HT-29 (cell line): Measurements from ENCODE around the gene EIF2S2. TPM values are rescaled to one million over a fixed set of nuclear protein-coding genes. Genes with fewer than 3 reads are reported as not detected.
A peak's percentile ranks its signal among the peaks of the same experiment; 100 is the strongest.
"Not testable (repeated sequence)": the region's sequence is repeated elsewhere in the genome, so short reads cannot be mapped to it uniquely, and the experiment has no call there.

Experiments
- DNase-seq: peaks from one replicate; pipeline ENCODE4 v3.0.0-alpha.2; 2015; ENCODE audit warnings: low spot score
- total RNA-seq: library from RNA; depleted of rRNA; stranded (reverse); fragments of >200 nt; shearing (Covaris generic); gene quantifications from 2 replicates; pipeline ENCODE4 v1.2.3, GENCODE V29; 2014; rRNA removed

EIF2S2 gene, protein sequence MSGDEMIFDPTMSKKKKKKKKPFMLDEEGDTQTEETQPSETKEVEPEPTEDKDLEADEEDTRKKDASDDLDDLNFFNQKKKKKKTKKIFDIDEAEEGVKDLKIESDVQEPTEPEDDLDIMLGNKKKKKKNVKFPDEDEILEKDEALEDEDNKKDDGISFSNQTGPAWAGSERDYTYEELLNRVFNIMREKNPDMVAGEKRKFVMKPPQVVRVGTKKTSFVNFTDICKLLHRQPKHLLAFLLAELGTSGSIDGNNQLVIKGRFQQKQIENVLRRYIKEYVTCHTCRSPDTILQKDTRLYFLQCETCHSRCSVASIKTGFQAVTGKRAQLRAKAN
- total RNA-seq = 64.7 and 74.5 TPM in 2 replicates

DNA sequence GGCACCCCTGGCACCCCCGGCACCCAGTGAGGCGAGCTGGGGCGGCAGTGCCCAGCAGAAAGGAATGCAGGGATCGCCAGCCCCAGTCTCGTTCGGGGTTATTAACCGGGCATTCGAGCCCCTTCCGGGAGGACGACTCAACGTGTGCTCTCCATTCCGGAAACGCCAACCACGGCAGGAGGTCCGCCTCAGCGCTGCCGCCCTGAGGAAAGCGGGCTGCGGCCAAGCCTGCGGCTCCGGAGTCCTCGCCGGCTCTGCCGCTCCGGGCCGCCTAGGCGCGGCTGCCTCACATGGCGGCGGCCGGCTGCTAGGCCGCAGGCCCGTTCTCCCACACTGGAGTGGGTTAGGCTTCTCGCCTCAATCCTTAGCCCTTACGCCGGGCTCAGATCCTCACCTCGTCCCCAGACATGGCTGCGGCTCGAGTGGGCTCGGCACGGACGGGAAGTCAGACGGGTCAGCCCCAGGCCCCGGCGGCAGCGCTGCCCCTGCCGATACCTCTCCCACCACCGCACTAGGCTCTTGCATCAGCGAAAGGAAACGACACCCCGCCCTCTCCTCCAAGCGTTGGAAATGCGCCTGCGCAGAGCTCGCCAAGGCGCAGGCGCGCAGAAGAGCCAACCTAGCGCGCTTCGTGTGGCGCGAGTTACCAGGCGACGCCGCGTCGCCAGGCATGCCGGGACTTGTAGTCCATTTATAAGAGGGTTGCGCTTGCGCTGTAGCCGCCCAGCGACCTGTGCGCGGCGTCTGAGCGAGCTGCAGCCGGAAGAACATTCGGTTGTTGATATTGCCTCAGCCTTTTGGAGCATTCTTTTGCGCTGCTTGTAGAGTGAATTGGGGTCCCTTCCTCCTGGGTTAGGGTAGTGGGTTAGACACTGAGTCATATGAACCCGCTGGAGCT, at the start of gene EIF2S2:
Gene EIF2S2, minus strand, starts transcription at position 542 of the 898 bp plus-strand sequence. Its CDS starts 133 bp downstream, at position 409.
- peak; percentile 100 for DNase-seq

DNA sequence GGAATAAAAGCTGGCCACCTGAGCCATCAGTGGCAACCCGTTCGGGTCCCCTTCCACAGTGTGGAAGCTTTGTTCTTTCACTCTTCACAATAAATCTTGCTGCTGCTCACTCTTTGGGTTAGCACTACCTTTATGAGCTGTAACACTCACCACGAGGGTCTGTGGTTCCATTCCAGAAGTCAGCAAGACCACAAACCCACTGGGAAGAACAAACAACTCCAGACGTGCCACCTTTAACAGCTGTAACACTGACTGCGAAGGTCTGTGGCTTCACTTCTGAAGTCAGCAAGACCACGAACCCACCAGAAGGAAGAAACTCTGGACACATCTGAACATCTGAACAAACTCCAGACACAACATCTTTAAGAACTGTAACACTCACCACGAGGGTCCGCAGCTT, 45.7 kb upstream of the EIF2S2 start:
- not testable (repeated sequence) for DNase-seq

DNA sequence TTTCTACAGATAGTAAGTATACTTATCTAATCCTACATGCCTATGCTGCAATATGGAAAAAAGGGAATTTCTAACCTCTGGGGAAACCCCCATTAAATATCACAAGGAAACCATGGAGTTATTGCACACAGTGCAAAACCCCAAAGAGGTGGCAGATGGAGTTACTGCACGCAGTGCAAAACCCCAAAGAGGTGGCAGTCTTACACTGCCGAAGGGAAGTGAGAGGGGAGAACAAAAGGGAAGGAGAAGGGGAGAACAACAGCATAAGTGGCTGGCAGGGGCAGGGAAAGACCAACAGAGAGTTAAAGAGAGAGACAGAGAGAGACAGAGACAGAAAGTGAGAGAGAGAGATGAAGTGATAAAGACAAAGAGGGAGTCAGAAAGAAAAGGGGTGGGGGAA, 43.8 kb upstream of the EIF2S2 start:
- DNase-seq = no peak

DNA sequence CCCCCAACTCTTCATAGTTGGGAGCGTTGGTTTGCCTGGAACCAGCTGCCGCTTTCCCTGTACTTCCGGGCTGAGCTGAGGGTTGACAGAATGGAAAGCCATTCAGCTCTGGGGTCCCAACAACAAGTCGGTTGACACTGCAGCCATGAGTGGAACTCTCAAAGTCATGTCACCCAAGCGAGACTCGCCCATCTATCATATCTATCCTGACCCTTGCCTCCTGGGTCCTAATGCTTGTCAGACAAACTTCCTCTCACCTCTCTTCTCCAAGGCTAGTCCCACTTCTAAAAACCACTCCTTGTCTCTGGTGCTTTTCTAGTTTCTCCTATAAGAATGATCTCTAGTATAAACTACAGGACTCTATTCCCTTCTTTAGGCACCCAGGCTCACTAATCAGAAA, 41.1 kb upstream of the EIF2S2 start:
- not testable (repeated sequence) for DNase-seq

DNA sequence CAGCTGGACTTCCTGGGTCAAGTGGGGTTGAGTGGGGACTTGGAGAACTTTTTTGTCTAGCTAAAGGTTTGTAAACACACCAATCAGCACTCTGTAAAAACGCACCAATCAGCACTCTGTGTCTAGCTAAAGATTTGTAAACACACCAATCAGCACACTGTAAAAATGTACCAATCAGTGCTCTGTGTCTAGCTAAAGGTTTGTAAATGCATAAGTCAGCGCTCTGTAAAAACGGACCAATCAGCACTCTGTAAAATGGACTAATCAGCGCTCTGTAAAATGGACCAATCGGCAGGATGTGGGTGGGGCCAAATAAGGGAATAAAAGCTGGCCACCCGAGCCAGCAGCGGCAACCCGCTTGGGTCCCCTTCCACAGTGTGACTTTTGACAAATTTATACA, 40.0 kb upstream of the EIF2S2 start:
- DNase-seq = not testable (repeated sequence)

DNA sequence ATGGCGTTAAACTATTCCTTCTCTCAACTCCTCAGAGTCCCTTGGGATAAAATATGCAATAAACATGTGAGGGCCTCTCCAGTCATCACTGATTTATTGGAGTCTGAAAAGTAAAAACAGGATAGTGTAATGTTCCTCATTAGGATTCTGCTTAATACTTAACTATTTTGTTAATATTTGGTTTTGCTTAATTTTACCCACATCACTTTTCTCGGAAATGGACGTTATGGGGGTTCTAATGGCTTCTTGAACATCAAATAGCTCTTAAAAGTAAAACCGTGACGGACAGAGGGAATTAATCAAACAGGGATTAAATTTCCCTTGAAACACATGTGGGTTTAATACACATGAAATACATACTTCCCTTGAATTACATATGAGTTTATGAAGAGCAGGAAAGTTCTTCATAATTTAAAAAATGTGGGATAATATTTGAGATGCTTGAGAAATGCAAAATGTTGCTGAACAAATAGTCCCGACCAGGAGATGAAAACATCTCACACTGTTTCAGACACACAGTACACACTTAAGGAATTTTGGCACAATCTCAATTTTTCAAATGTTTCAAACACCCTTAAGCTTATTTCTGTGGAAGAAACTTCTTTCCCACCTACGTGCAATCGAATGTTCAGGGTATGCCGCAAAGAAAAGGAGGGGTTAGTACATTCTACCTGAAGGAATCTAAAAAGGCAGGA, 38.4 kb upstream of the EIF2S2 start:
- no peak for DNase-seq

DNA sequence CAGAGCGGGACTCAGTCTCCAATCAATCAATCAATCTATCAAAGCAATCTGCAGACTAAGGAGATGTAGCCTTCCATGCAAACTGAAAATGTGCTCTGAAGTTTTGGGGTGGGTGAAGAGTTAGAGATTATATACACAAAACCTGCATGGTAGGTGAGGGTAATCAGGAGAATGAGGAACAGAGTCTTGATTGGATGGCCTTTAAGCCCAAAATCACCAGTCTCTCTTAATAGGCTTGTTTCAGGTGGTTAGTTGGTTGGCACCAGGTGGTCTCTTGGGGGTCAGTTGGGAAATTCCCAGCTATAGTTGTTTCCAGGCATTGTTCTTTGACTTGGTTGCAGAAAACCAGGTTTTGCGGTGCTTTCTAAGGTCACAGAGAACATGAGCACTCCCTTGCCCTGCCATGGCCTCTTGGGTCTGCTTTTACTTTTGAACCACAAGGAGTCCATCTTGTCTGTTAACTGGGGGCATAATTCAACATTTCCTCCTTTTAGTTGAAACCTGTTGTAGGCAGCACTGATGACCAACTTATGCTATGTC, 33.3 kb upstream of the EIF2S2 start:
- DNase-seq = no peak

DNA sequence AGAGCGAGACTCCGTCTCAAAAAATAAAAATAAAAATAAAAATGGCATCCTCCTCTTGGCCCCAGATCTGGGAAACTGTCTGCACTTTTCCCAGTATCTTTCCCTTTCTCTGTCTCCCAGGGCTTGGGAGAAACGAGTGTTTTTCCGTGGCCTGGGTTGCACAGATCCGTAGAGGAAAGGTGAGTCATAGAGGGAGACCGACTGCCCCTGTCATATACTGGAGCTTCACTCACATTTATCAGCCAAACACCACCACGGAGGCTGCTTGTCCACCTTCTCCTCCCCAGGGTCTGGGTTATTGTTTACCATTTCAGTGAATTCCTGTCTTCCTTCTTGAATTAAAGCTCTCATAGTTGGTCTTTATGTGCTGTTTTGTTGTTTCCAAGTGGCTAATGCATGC, 31.9 kb upstream of the EIF2S2 start:
- peak; percentile 24 for DNase-seq

DNA sequence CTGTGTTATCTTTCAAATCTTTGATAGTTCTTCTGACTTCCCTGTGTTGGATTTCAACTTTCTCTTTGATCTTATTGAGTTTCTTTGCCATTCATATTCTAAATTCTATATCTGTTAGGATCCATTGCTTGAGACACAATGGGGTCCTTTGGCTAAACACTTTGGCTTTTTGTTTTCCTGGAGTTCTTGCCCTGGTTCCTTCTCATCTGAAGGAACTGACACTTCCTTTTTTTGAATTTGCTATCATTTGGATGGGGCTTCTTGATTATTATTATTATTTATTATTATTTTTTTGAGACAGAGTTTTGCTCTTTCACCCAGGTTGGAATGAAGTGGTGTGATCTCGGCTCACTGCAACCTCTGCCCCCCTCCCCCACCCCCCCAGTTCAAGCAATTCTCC, 30.1 kb upstream of the EIF2S2 start:
- DNase-seq = no peak

DNA sequence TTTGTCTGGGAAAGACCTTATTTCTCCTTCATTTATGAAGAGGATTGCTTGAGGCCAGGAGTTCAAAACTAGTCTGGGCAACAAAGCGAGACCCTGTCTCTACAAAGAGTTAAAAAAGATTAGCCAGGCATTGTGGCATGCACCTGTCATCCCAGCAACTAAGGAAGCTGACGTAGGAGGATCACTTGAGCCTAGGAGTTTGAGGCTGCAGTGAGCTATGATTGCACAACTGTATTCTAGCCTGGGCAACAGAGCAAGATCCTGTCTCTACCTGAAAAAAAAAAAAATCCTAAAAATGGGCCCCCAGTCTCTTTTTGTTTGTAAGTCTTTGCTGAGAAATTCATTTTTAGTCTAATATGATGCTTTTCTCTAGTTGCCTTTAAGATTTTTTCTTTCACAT, 29.2 kb upstream of the EIF2S2 start:
- no peak for DNase-seq

DNA sequence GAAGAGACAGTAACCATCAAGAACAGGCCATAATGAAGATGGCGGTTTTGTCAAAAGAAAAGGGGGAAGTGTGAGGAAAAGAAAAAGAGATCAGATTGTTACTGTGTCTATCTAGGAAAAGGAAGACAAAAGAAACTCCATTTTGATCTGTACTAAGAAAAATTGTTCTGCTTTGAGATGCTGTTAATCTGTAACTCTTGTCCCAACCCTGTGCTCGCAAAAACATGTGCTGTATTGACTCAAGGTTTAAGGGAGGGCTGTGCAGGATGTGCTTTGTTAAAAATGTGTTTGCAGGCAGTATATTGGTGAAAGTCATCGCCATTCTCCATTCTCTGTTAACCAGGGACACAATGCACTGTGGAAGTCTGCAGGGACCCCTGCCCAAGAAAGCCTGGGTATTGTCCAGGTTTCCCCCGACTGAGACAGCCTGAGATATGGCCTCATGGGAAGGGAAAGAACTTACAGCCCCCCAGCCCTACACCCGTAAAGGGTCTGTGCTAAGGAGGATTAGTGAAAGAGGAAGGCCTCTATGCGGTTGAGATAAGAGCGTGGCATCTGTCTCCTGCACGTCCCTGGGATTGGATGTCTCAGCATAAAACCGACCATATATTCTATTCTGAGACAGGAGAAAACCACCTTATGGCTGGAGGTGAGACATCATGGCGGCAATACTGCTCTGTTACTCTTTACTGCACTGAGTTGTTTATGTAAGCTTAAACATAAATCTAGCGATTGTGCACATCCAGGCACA, 23.7 kb upstream of the EIF2S2 start:
- DNase-seq = not testable (repeated sequence)

DNA sequence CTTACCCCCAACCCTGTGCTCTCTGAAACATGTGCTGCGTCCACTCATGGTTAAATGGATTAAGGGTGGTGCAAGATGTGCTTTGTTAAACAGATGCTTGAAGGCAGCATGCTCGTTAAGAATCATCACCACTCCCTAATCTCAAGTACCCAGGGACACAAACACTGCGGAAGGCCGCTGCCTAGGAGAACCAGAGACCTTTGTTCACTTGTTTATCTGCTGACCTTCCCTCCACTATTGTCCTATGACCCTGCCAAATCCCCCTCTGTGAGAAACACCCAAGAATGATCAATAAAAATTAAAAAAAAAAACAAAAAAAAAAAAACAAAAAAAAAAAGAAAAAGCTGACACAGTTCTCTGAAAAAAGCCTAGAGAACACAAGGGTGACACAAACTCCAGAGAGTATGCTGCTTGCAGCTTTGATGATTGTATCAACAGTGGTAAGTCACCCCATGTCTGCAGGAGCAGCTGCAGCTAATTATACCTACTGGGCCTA, 21.4 kb upstream of the EIF2S2 start:
- not testable (repeated sequence) for DNase-seq

DNA sequence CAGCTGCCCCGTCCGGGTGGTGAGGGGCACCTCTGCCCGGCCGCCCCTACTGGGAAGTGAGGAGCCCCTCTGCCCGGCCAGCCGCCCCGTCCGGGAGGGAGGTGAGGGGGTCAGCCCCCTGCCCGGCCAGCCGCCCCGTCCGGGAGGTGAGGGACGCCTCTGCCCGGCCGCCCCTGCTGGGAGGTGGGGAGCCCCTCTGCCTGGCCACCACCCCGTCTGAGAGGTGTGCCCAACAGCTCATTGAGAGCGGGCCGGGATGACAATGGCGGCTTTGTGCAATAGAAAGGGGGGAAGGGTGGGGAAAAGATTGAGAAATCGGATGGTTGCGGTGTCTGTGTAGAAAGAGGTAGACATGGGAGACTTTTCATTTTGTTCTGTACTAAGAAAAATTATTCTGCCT, 20.9 kb upstream of the EIF2S2 start:
- not testable (repeated sequence) for DNase-seq

DNA sequence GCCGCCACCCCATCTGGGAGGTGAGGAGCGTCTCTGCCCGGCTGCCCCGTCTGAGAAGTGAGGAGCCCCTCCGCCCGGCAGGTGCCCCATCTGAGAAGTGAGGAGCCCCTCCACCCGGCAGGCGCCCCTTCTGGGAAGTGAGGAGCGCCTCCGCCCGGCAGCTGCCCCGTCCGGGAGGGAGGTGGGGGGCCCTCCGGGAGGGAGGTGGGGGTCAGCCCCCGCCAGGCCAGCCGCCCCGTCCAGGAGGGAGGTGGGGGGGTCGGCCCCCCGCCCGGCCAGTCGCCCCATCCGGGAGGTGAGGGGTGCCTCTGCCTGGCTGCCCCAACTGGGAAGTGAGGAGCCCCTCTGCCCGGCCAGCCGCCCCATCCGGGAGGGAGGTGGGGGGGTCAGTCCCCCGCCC, 20.4 kb upstream of the EIF2S2 start:
- not testable (repeated sequence) for DNase-seq

DNA sequence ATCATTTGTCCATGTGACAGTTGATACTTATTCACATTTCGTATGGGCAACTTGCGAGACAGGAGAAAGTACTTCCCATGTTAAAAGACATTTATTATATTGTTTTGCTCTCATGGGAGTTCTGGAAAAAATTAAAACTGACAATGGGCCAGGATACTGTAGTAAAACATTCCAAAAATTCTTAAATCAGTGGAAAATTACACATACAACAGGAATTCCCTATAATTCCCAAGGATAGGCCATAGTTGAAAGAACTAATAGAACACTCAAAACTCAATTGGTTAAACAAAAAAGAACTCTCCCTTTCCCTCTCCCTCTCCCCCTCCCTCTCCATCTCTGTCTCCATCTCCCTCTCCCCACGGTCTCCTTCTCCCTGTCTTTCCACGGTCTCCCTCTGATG, 19.4 kb upstream of the EIF2S2 start:
- no peak for DNase-seq

DNA sequence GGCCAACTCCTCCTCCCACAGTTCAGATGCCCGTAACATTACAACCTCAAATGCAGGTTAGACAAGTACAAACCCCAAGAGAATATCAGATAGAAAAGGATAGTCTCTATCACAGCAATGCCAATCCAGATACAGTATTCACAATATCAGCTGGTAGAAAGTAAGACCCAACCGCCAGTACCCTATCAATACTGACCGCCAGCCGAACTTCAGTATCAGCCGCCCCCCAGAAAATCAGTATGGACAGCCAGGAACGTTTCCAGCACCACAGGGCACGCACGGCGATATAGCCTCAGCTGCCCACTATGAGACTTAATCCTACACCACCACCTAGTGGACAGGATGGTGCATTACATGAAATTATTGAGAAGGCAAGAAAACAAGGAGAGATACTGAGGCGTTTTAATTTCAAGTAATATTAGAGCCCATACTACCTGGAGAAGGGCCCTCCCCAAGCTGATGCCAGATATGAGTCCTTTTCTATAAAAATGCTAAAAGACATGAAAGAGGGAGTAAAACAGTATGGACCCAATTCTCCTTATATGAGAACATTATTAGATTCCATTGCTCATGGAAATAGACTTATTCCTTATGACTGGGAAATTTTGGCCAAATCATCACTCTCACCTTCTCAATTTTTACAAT, 17.6 kb upstream of the EIF2S2 start:
- peak; percentile 95 for DNase-seq

DNA sequence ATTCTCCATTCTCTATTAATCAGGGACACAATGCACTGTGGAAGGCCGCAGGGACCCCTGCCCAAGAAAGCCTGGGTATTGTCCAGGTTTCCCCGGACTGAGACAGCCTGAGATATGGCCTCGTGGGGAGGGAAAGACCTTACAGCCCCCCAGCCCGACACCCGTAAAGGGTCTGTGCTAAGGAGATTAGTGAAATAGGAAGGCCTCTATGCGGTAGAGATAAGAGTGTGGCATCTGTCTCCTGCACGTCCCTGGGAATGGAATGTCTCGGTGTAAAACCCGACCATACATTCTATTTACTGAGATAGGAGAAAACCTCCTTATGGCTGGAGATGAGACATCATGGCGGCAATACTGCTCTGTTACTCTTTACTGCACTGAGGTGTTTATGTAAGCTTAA, 15.7 kb upstream of the EIF2S2 start:
- no peak for DNase-seq

DNA sequence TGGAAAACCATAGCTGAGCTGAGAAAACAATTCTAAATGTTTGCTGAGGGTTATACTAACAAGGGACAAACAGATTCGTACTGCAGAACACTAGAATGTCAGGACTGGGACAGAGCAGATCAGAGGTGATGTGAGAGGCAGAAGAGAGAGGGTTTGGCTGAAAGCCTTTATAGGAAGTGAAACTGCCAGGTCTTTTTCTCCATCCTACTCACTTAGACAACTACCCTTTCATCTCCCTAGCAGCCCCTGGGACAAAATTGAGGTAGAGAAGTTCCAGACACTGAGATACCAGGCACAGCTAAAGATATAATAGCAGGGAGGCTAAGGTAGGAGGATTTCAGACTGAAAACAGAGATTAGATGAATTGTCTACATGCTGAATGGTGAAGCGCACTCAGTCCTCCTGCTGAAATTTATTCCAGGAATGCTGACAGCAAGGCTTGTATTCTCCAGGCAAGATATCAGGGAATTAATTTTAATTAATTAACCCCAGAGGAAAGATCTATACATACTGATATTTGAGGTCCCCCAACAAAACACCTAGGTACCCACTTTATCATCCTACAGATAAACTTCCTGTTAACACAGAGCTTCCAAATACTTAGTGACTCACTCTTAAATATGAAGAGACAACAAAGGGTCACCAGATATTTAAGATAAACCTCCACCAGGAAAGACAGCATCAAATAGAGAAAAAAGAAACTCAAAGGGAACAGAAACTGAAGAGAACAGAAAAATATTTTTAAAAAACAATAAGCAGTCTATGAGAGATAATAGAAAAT, 12.6 kb upstream of the EIF2S2 start:
- DNase-seq = no peak

DNA sequence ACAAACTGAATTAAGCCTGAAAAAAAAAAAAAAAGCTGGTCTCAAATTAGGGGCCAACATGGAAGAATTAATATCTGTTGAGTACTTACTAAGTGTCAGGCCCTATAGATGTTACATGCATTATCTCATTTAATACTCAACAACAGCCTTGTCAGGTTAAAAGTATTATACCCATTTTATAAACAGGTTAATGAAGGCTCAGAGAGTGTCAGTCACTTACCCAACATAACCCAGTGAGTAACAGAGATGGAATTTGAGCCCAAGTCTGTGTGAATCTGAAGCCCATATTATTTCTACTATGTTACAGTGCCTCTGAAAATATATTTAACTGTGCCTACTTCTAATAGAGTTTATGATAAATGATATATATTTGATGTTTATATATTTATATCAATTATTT, 11.3 kb upstream of the EIF2S2 start:
- no peak for DNase-seq
